H9 (cell line): ENCODE results near the gene BIN1. TPM values are rescaled to one million over a fixed set of nuclear protein-coding genes. Genes with fewer than 3 reads are reported as not detected.
A peak's percentile ranks its signal among the peaks of the same experiment; 100 is the strongest.

Experiments used
- DNase-seq: peaks from one replicate; pipeline ENCODE4 v3.0.0-alpha.2; 2017
- H2AFZ ChIP-seq: one replicate; pipeline ENCODE4 v1.6.1; 2013; ENCODE audit warnings: mild to moderate bottlenecking, low read length, control low read depth, moderate library complexity
- H2AK5ac ChIP-seq: 2 replicates; pipeline ENCODE4 v1.6.1; 2013; ENCODE audit warnings: low read length, control low read depth, mixed read lengths; ENCODE audit not compliant: insufficient read length
- H2BK120ac ChIP-seq: one replicate; pipeline ENCODE4 v1.6.1; 2013; ENCODE audit warnings: low read depth, mild to moderate bottlenecking, low read length, control low read depth, inconsistent platforms; ENCODE audit not compliant: poor library complexity, severe bottlenecking
- H2BK12ac ChIP-seq: 2 replicates; pipeline ENCODE4 v1.6.1; 2013; ENCODE audit warnings: low read length, control low read depth, mixed read lengths, low read depth; ENCODE audit not compliant: insufficient read length
- H2BK15ac ChIP-seq: 2 replicates; pipeline ENCODE4 v1.6.1; 2013; ENCODE audit warnings: low read depth, low read length, control low read depth
- H2BK20ac ChIP-seq: one replicate; pipeline ENCODE4 v1.6.1; 2013; ENCODE audit warnings: low read depth, mild to moderate bottlenecking, low read length, control low read depth, inconsistent platforms; ENCODE audit not compliant: poor library complexity, severe bottlenecking
- H2BK5ac ChIP-seq: 2 replicates; pipeline ENCODE4 v1.6.1; 2013; ENCODE audit warnings: low read length, control low read depth, mixed read lengths; ENCODE audit not compliant: insufficient read length
- H3K14ac ChIP-seq: 2 replicates; pipeline ENCODE4 v1.6.1; 2013; ENCODE audit warnings: low read length, control low read depth; ENCODE audit not compliant: insufficient read depth
- H3K18ac ChIP-seq: 2 replicates; pipeline ENCODE4 v1.6.1; 2013; ENCODE audit warnings: low read depth, mild to moderate bottlenecking, mixed read lengths, low read length, control low read depth; ENCODE audit not compliant: insufficient read length
- H3K23ac ChIP-seq: 2 replicates; pipeline ENCODE4 v1.6.1; 2013; ENCODE audit warnings: low read length, control low read depth, mixed read lengths, low read depth; ENCODE audit not compliant: insufficient read length
- H3K23me2 ChIP-seq: 2 replicates; pipeline ENCODE4 v1.6.1; 2013; ENCODE audit warnings: low read depth, mild to moderate bottlenecking, mixed read lengths, low read length, control low read depth; ENCODE audit not compliant: insufficient read length, poor library complexity, severe bottlenecking
- H3K27ac ChIP-seq: 2 replicates; pipeline ENCODE4 v1.5.1; 2013; ENCODE audit warnings: low read length, control low read depth, mixed read lengths, low read depth; ENCODE audit not compliant: insufficient read length
- H3K27me3 ChIP-seq: 2 replicates; pipeline ENCODE4 v1.6.1; 2013; ENCODE audit warnings: low read length, control low read depth, inconsistent platforms; ENCODE audit not compliant: insufficient read depth
- H3K4ac ChIP-seq: 2 replicates; pipeline ENCODE4 v1.6.1; 2013; ENCODE audit warnings: low read depth, mild to moderate bottlenecking, control low read depth, inconsistent platforms, low read length, moderate library complexity
- H3K4me1 ChIP-seq: 2 replicates; pipeline ENCODE4 v1.6.1; 2013; ENCODE audit warnings: low read length, control low read depth, inconsistent platforms; ENCODE audit not compliant: insufficient read depth
- H3K4me2 ChIP-seq: 2 replicates; pipeline ENCODE4 v1.6.1; 2013; ENCODE audit warnings: low read length, control low read depth, mixed read lengths; ENCODE audit not compliant: insufficient read length, insufficient read depth
- H3K56ac ChIP-seq: 2 replicates; pipeline ENCODE4 v1.6.1; 2013; ENCODE audit warnings: low read depth, mild to moderate bottlenecking, mixed read lengths, low read length, control low read depth; ENCODE audit not compliant: insufficient read length
- H3K79me1 ChIP-seq: 2 replicates; pipeline ENCODE4 v1.6.1; 2013; ENCODE audit warnings: low read depth, mild to moderate bottlenecking, moderate library complexity, low read length, control low read depth, inconsistent platforms; ENCODE audit not compliant: insufficient read depth, poor library complexity, severe bottlenecking
- H3K79me2 ChIP-seq: 2 replicates; pipeline ENCODE4 v1.6.1; 2013; ENCODE audit warnings: low read length, control low read depth, inconsistent platforms; ENCODE audit not compliant: insufficient read depth
- H3K9ac ChIP-seq: 2 replicates; pipeline ENCODE4 v1.6.1; 2013; ENCODE audit warnings: low read length, control low read depth, mixed read lengths; ENCODE audit not compliant: insufficient read length; ENCODE audit errors: extremely low read depth
- H3K9me3 ChIP-seq: one replicate; pipeline ENCODE4 v1.6.1; 2013; ENCODE audit warnings: low read depth, low read length, inconsistent platforms; ENCODE audit not compliant: control insufficient read depth
- H3T11ph ChIP-seq: one replicate; pipeline ENCODE4 v1.6.1; 2013; ENCODE audit warnings: mild to moderate bottlenecking, low read length, control low read depth, inconsistent platforms
- H4K20me1 ChIP-seq: one replicate; pipeline ENCODE4 v1.6.1; 2013; ENCODE audit not compliant: control insufficient read depth, insufficient read length, insufficient read depth
- H4K5ac ChIP-seq: 2 replicates; pipeline ENCODE4 v1.6.1; 2013; ENCODE audit warnings: low read depth, mild to moderate bottlenecking, mixed read lengths, low read length, control low read depth; ENCODE audit not compliant: insufficient read length
- H4K8ac ChIP-seq: replicated peaks from 2 replicates; pipeline ENCODE4 v1.6.1; 2013; ENCODE audit warnings: low read length, control low read depth, mixed read lengths, low read depth; ENCODE audit not compliant: insufficient read length
- H4K91ac ChIP-seq: 2 replicates; pipeline ENCODE4 v1.6.1; 2013; ENCODE audit warnings: low read depth, mild to moderate bottlenecking, moderate library complexity, mixed read lengths, low read length, control low read depth; ENCODE audit not compliant: insufficient read length
- H3K27ac Mint-ChIP-seq, 3 experiments: 2 replicates in 2 of 3; 3 replicates in 1 of 3; pipeline ENCODE4 v1.8.0; 2020 to 2021; ENCODE audit warnings: mixed read lengths in 3 of 3, mild to moderate bottlenecking in 1 of 3, moderate library complexity in 1 of 3
- H3K27me3 Mint-ChIP-seq: 2 replicates; pipeline ENCODE4 v1.8.0; 2021; ENCODE audit warnings: low read depth, mild to moderate bottlenecking, moderate library complexity, mixed read lengths
- H3K36me3 Mint-ChIP-seq, 3 experiments: 2 replicates in 2 of 3; 3 replicates in 1 of 3; pipeline ENCODE4 v1.8.0; 2020 to 2021; ENCODE audit warnings: low read depth in 3 of 3, mixed read lengths in 3 of 3; ENCODE audit not compliant: insufficient read depth in 1 of 3
- H3K4me1 Mint-ChIP-seq, 2 experiments: 2 replicates each; pipeline ENCODE4 v1.8.0; 2020; ENCODE audit warnings: mixed read lengths in 2 of 2
- H3K4me3 Mint-ChIP-seq, 2 experiments: 2 replicates in 1 of 2; 3 replicates in 1 of 2; pipeline ENCODE4 v1.8.0; 2020 to 2021; ENCODE audit warnings: mild to moderate bottlenecking in 2 of 2, mixed read lengths in 2 of 2, moderate library complexity in 1 of 2
- H3K9me3 Mint-ChIP-seq, 2 experiments: 2 replicates in 1 of 2; 3 replicates in 1 of 2; pipeline ENCODE4 v1.8.0; 2020; ENCODE audit warnings: mild to moderate bottlenecking in 2 of 2, mixed read lengths in 2 of 2, moderate library complexity in 1 of 2
- CTCF ChIP-seq: fragments of 200-600 bp; sonication (generic); conservative IDR thresholded peaks from 3 replicates; pipeline ENCODE4 v1.8.0; 2021; ENCODE audit warnings: antibody characterized with exemption, mild to moderate bottlenecking
- WGBS: extraction: QIAGEN DNeasy Blood & Tissue Kit; methylation state at CpG from one replicate; pipeline ENCODE4 v1.1.7; 2013; ENCODE audit warnings: missing lambda C conversion rate, low lambda C conversion rate, mixed read lengths; ENCODE audit not compliant: insufficient read length; ENCODE audit errors: extremely low coverage; 5-methylcytosine and 5-hydroxymethylcytosine counted together
- total RNA-seq: library from RNA; stranded (reverse); gene quantifications from 2 replicates; pipeline ENCODE4 v1.2.1, GENCODE V29; 2021

Gene BIN1
- total RNA-seq, 1 experiment from 2014 or later, result 32.0 TPM

DNA sequence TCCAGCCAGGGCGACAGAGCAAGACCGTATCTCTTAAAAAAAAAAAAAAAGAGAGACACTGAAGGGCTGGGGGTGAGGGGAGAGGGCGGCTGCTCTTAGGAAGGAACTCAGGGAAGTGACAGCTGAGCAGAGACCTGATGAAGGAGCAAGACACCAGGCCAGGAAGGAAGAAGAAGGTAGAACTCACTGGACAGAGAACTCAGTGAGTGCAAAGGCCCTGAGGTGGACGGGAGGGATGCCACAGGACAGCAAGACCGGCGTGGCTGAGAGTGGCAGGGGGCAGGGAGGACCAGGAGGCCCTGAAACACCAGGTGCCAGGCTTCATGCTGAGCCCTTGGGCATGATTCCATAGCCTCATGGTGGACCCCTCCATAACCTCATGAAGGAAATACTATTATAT lies 18.2 kb downstream of the BIN1 start:
- H3K79me2 ChIP-seq, result no peaks in the 10 kb centered on the region
- H4K8ac ChIP-seq, result no peak overlapping the region
- WGBS, result no CpG with 5 or more reads among the region's 6 CpGs
- no peaks in the 10 kb centered on the region for H3K23me2 ChIP-seq
- no peak overlapping the region for H3K4ac ChIP-seq
- H3K4me1 ChIP-seq, result no peaks in the 10 kb centered on the region; the same call in 1 of the 2 replicates
- H2BK15ac ChIP-seq, result no peak overlapping the region
- H3K23ac ChIP-seq, result no peak overlapping the region
- Mint-ChIP-seq H3K36me3 (no peaks in the 10 kb centered on the region; a peak in 1 of 7 replicates), H3K9me3 (no peaks in the 10 kb centered on the region), H3K4me3 (no peak overlapping the region), H3K4me1 (peaks cover 34 to 53% of the 10 kb centered on the region in 2 experiments), H3K27me3 (no peaks in the 10 kb centered on the region), H3K27ac (peak overlapping the region in 1 of 3 experiments; percentile 66; a peak in 1 of 7 replicates)
- H3K79me1 ChIP-seq, result peaks cover 2% of the 10 kb centered on the region
- DNase-seq, result no peak
- no peak overlapping the region for H2BK120ac ChIP-seq
- H4K91ac ChIP-seq, result no peak overlapping the region
- TF ChIP-seq CTCF, result no peak
- H3K27ac ChIP-seq, result no peak overlapping the region
- H2AFZ ChIP-seq, result no peak overlapping the region
- no peak overlapping the region for H2BK5ac ChIP-seq
- no peaks in the 10 kb centered on the region for H3K27me3 ChIP-seq
- H4K20me1 ChIP-seq, result peaks cover 3% of the 10 kb centered on the region
- no peak overlapping the region for H3K4me2 ChIP-seq
- no peaks in the 10 kb centered on the region for H3K9me3 ChIP-seq
- H3T11ph ChIP-seq, result no peak overlapping the region
- no peak overlapping the region for H2AK5ac ChIP-seq
- H3K56ac ChIP-seq, result no peak overlapping the region
- H3K14ac ChIP-seq, result no peak overlapping the region
- H3K9ac ChIP-seq, result no peak overlapping the region
- no peak overlapping the region for H2BK12ac ChIP-seq
- H3K18ac ChIP-seq, result no peak overlapping the region
- H4K5ac ChIP-seq, result no peak overlapping the region
- no peak overlapping the region for H2BK20ac ChIP-seq
